ENCODE results near the gene EDEM1. TPM values are rescaled to one million over a fixed set of nuclear protein-coding genes. Genes with fewer than 3 reads are reported as not detected.
"Not testable (repeated sequence)": the region's sequence is repeated elsewhere in the genome, so short reads cannot be mapped to it uniquely, and the experiment has no call there.

The EDEM1 gene
- total RNA-seq, 8 experiments from 2014 or later, result 8.5 to 33.6 (median 13.3) TPM

GRCh38 chr3:5155241-5155640 is 32.3 kb upstream of the EDEM1 start:
- ATAC-seq (replicated peaks in 6 of 8), result peak in 1 of 8 experiments; percentile 38
- H3K27ac ChIP-seq, result no peak overlapping the region
- in situ Hi-C loops (cut with MboI; ENCODE audit: low pct_unique_long_range_greater_than_20kb in 2 of 9, low sequenced_read_pairs in 9 of 9, unreplicated experiment in 9 of 9), result no loop called here
- H3K4me3 ChIP-seq, result no peak overlapping the region
- no peaks in the 10 kb centered on the region for H3K4me1 ChIP-seq (replicated peaks in 1 of 2)

GRCh38 chr3:5160321-5160720 is 27.2 kb upstream of the EDEM1 start:
- no peak overlapping the region for H3K27ac ChIP-seq
- in situ Hi-C loops (cut with MboI; ENCODE audit: low pct_unique_long_range_greater_than_20kb in 2 of 9, low sequenced_read_pairs in 9 of 9, unreplicated experiment in 9 of 9), result no loop called here
- 51 to 94% (median 80%) methylated on average over 2 to 3 of the region's 3 CpGs; no CpG with 5 or more reads in 1 of the 10 experiments for WGBS, 10 experiments
- no peak for ATAC-seq (replicated peaks in 6 of 8)
- H3K4me1 ChIP-seq (replicated peaks in 1 of 2), result peaks cover 0 to 9% of the 10 kb centered on the region in 2 donors
- H3K4me3 ChIP-seq, result no peak overlapping the region

GRCh38 chr3:5160940-5161858 is 26.3 kb upstream of the EDEM1 start:
- peak in 4 of 8 experiments; percentile 3 to 83 (median 50) for ATAC-seq (replicated peaks in 6 of 8)
- Histone ChIP-seq H3K4me1 (replicated peaks in 1 of 2) (peaks cover 0 to 9% of the 10 kb centered on the region in 2 donors), H3K4me3 (no peak overlapping the region), H3K27ac (no peak overlapping the region)
- WGBS, 10 experiments, result 0 to 100% (median 61%) methylated on average over 1 to 4 of the region's 4 CpGs; no CpG with 5 or more reads in 2 of the 10 experiments
- in situ Hi-C loops (cut with MboI; ENCODE audit: low pct_unique_long_range_greater_than_20kb in 2 of 9, low sequenced_read_pairs in 9 of 9, unreplicated experiment in 9 of 9), result no loop called here

- Histone ChIP-seq H3K27ac (no peak overlapping the region), H3K4me1 (replicated peaks in 1 of 2) (peaks cover 0 to 9% of the 10 kb centered on the region in 2 donors), H3K4me3 (no peak overlapping the region)
- WGBS, 10 experiments, result 83 to 100% (median 86%) methylated on average over 1 of the region's 1 CpG; no CpG with 5 or more reads in 5 of the 10 experiments
- in situ Hi-C loops (cut with MboI; ENCODE audit: low pct_unique_long_range_greater_than_20kb in 2 of 9, low sequenced_read_pairs in 9 of 9, unreplicated experiment in 9 of 9), result no loop called here
- ATAC-seq (replicated peaks in 6 of 8), result peak in 3 of 8 experiments; percentile 15 to 42 (median 30)
Observed at GRCh38 chr3:5162102-5162501, 25.4 kb upstream of the EDEM1 start.

- in situ Hi-C loops (cut with MboI; ENCODE audit: low pct_unique_long_range_greater_than_20kb in 2 of 9, low sequenced_read_pairs in 9 of 9, unreplicated experiment in 9 of 9), result no loop called here
- no peak for ATAC-seq (replicated peaks in 6 of 8)
- WGBS, 10 experiments, result 80 to 94% (median 90%) methylated on average over 1 to 4 of the region's 4 CpGs; no CpG with 5 or more reads in 1 of the 10 experiments
- H3K27ac ChIP-seq, result no peak overlapping the region
- H3K4me1 ChIP-seq (replicated peaks in 1 of 2), result peaks cover 0 to 9% of the 10 kb centered on the region in 2 donors
- no peak overlapping the region for H3K4me3 ChIP-seq
Observed at GRCh38 chr3:5165698-5166097, 21.8 kb upstream of the EDEM1 start.

GRCh38 chr3:5166846-5167245 is 20.7 kb upstream of the EDEM1 start:
- H3K4me3 ChIP-seq, result no peak overlapping the region
- peaks cover 0 to 3% of the 10 kb centered on the region in 2 donors for H3K4me1 ChIP-seq (replicated peaks in 1 of 2)
- in situ Hi-C loops (cut with MboI; ENCODE audit: low pct_unique_long_range_greater_than_20kb in 2 of 9, low sequenced_read_pairs in 9 of 9, unreplicated experiment in 9 of 9), result no loop called here
- ATAC-seq (replicated peaks in 6 of 8), result no peak
- no peak overlapping the region for H3K27ac ChIP-seq
- WGBS, 10 experiments, result 82 to 100% (median 90%) methylated on average over 1 to 2 of the region's 2 CpGs; no CpG with 5 or more reads in 1 of the 10 experiments

- Histone ChIP-seq H3K4me3 (no peak overlapping the region), H3K4me1 (replicated peaks in 1 of 2) (no peaks in the 10 kb centered on the region), H3K27ac (no peak overlapping the region)
- 86 to 100% (median 94%) methylated on average over 1 to 4 of the region's 4 CpGs; no CpG with 5 or more reads in 1 of the 10 experiments for WGBS, 10 experiments
- no peak for ATAC-seq (replicated peaks in 6 of 8)
- in situ Hi-C loops (cut with MboI; ENCODE audit: low pct_unique_long_range_greater_than_20kb in 2 of 9, low sequenced_read_pairs in 9 of 9, unreplicated experiment in 9 of 9), result no loop called here
Observed at GRCh38 chr3:5168110-5168509, 19.4 kb upstream of the EDEM1 start.

GRCh38 chr3:5169807-5170206 is 17.7 kb upstream of the EDEM1 start:
- WGBS, 10 experiments, result 32 to 100% (median 78%) methylated on average over 1 to 2 of the region's 2 CpGs
- no peak for ATAC-seq (replicated peaks in 6 of 8)
- in situ Hi-C loops (cut with MboI; ENCODE audit: low pct_unique_long_range_greater_than_20kb in 2 of 9, low sequenced_read_pairs in 9 of 9, unreplicated experiment in 9 of 9), result no loop called here
- no peak overlapping the region for H3K4me3 ChIP-seq
- no peak overlapping the region for H3K27ac ChIP-seq
- no peaks in the 10 kb centered on the region for H3K4me1 ChIP-seq (replicated peaks in 1 of 2)

- WGBS, 10 experiments, result 50 to 100% (median 80%) methylated on average over 1 to 5 of the region's 5 CpGs; no CpG with 5 or more reads in 2 of the 10 experiments
- Histone ChIP-seq H3K27ac (no peak overlapping the region), H3K4me1 (replicated peaks in 1 of 2) (no peaks in the 10 kb centered on the region), H3K4me3 (no peak overlapping the region)
- in situ Hi-C loops (cut with MboI; ENCODE audit: low pct_unique_long_range_greater_than_20kb in 2 of 9, low sequenced_read_pairs in 9 of 9, unreplicated experiment in 9 of 9), result no loop called here
- no peak for ATAC-seq (replicated peaks in 6 of 8)
Observed at GRCh38 chr3:5170975-5171374, 16.5 kb upstream of the EDEM1 start.

- no peak for ATAC-seq (replicated peaks in 6 of 8)
- in situ Hi-C loops (cut with MboI; ENCODE audit: low pct_unique_long_range_greater_than_20kb in 2 of 9, low sequenced_read_pairs in 9 of 9, unreplicated experiment in 9 of 9), result no loop called here
- WGBS, 10 experiments, result 79 to 100% (median 97%) methylated on average over 3 to 4 of the region's 4 CpGs; no CpG with 5 or more reads in 1 of the 10 experiments
- H3K27ac ChIP-seq, result no peak overlapping the region
- no peaks in the 10 kb centered on the region for H3K4me1 ChIP-seq (replicated peaks in 1 of 2)
- H3K4me3 ChIP-seq, result no peak overlapping the region
Observed at GRCh38 chr3:5172018-5172417, 15.5 kb upstream of the EDEM1 start.

GRCh38 chr3:5179036-5179435 is 8.5 kb upstream of the EDEM1 start:
- in situ Hi-C loops (cut with MboI; ENCODE audit: low pct_unique_long_range_greater_than_20kb in 2 of 9, low sequenced_read_pairs in 9 of 9, unreplicated experiment in 9 of 9), result not testable (repeated sequence)
- ATAC-seq (replicated peaks in 6 of 8), result peak in 1 of 8 experiments; percentile 85

GRCh38 chr3:5181469-5182141 is 5.9 kb upstream of the EDEM1 start:
- WGBS, 10 experiments, result 22 to 100% (median 90%) methylated on average over 1 to 2 of the region's 2 CpGs; no CpG with 5 or more reads in 1 of the 10 experiments
- no peak for ATAC-seq (replicated peaks in 6 of 8)
- Histone ChIP-seq H3K27ac (no peak overlapping the region), H3K4me1 (replicated peaks in 1 of 2) (no peaks in the 10 kb centered on the region), H3K4me3 (no peak overlapping the region)
- in situ Hi-C loops (cut with MboI; ENCODE audit: low pct_unique_long_range_greater_than_20kb in 2 of 9, low sequenced_read_pairs in 9 of 9, unreplicated experiment in 9 of 9), result no loop called here

More at GRCh38 chr3:5179036-5179435, 8.5 kb upstream of the EDEM1 start:
- not testable (repeated sequence) for H3K27ac ChIP-seq; H3K4me1 ChIP-seq (replicated peaks in 1 of 2); H3K4me3 ChIP-seq
- 30 to 100% (median 100%) methylated on average over 1 to 2 of the region's 2 CpGs; no CpG with 5 or more reads in 2 of the 10 experiments for WGBS, 10 experiments

- H3K4me3 ChIP-seq; H3K27ac ChIP-seq; ATAC-seq (replicated peaks in 6 of 8); H3K4me1 ChIP-seq (replicated peaks in 1 of 2); in situ Hi-C loops (cut with MboI; ENCODE audit: low pct_unique_long_range_greater_than_20kb in 2 of 9, low sequenced_read_pairs in 9 of 9, unreplicated experiment in 9 of 9): not testable (repeated sequence)
- WGBS, 10 experiments, result 93 to 100% (median 100%) methylated on average over 1 to 12 of the region's 12 CpGs; no CpG with 5 or more reads in 1 of the 10 experiments
Observed at GRCh38 chr3:5183714-5184113, 3.8 kb upstream of the EDEM1 start.

Data from motor neuron (in vitro differentiated cells).